Adrenal gland (tissue), 12 donors: ENCODE results near the gene GRP. TPM values are rescaled to one million over a fixed set of nuclear protein-coding genes. Genes with fewer than 3 reads are reported as not detected.

Source experiments
- DNase-seq, 7 donors: peaks; one replicate each; pipeline ENCODE4 v3.0.0-alpha.2; 2019 to 2020
- H3K27ac ChIP-seq, 5 donors: fragments of 200-600 bp; sonication (generic) in 4 of 5; 1 replicate in 3 of 5; 2 replicates in 2 of 5; pipeline versions ENCODE4 v1.5.1 to v1.8.0; 2016 to 2020; ENCODE audit warnings: mild to moderate bottlenecking in 1 of 5
- H3K27me3 ChIP-seq: fragments of 200-600 bp; 2 replicates; pipeline ENCODE4 v1.8.0; 2021
- H3K36me3 ChIP-seq, 2 donors: fragments of 200-600 bp; replicated peaks in 1 of 2; 1 replicate in 1 of 2; 2 replicates in 1 of 2; pipeline versions ENCODE4 v1.5.1 to v1.8.0; 2018 to 2022
- H3K4me1 ChIP-seq, 2 donors: fragments of 200-600 bp; replicated peaks in 1 of 2; 1 replicate in 1 of 2; 2 replicates in 1 of 2; pipeline versions ENCODE4 v1.5.1 to v1.8.0; 2018 to 2021
- H3K4me3 ChIP-seq, 4 donors: fragments of 200-600 bp; sonication (generic) in 3 of 4; one replicate each; pipeline ENCODE4 v1.5.1; 2016 to 2018
- H3K9me3 ChIP-seq, 3 donors: fragments of 200-600 bp; sonication (generic) in 1 of 3; replicated peaks in 1 of 3; 1 replicate in 2 of 3; 2 replicates in 1 of 3; pipeline versions ENCODE4 v1.5.1 to v1.8.0; 2016 to 2021
- CTCF ChIP-seq, 6 experiments: fragments of 450-650 bp in 4 of 6; fragments of 200-600 bp in 2 of 6; sonication (generic) in 1 of 6; IDR thresholded peaks; 1 replicate in 5 of 6; 2 replicates in 1 of 6; pipeline versions ENCODE4 v1.5.1 to v1.8.0; 2016 to 2021; ENCODE audit warnings: antibody characterized with exemption in 6 of 6, mild to moderate bottlenecking in 2 of 6, moderate library complexity in 1 of 6
- POLR2A ChIP-seq, 2 donors: fragments of 450-650 bp; IDR thresholded peaks; one replicate each; pipeline ENCODE4 v1.6.1; 2017; ENCODE audit warnings: antibody characterized with exemption in 2 of 2, mild to moderate bottlenecking in 2 of 2, moderate library complexity in 1 of 2
- WGBS, 4 donors: extraction: QIAGEN DNeasy Blood & Tissue Kit in 2 of 4; methylation state at CpG; one replicate each; pipeline versions ENCODE4 v1.1.5 to v1.1.7; 2013 to 2017; 5-methylcytosine and 5-hydroxymethylcytosine counted together
- intact Hi-C, 2 donors: fragments of 100-400 bp; cut with DNase I; formaldehyde crosslinking; loops; one replicate each; pipeline versions ENCODE4 v1.14.1 to v1.15.0; 2022 to 2023
- polyA plus RNA-seq, 3 donors: library from polyadenylated mRNA; stranded (reverse); fragments of 200-250 nt in 2 of 3; fragments of 350-450 nt in 1 of 3; fragmentation: Illumina TruSeq in 1 of 3; extraction: RNeasy Lipid Tissue Mini Kit (QIAGEN cat#74804) in 1 of 3; gene quantifications; one replicate each; pipeline ENCODE4 v1.2.3, GENCODE V29; 2013 to 2014
- total RNA-seq, 9 donors: library from RNA; depleted of rRNA in 4 of 9; stranded (reverse); fragments of >200 nt in 4 of 9; fragments of 120-200 nt in 1 of 9; fragmentation: NEBNext Ultra II Directional in 1 of 9; extraction: Animal tissue kit (Norgen Biotek cat#: 25700) in 1 of 9; gene quantifications; one replicate each; pipeline versions ENCODE4 v1.1.0 to v1.2.4, GENCODE V29; 2013 to 2023
- donor health status: healthy with polysubstance abuse.
- donor health status: Bipolar disorder and iron deficiency.
- donor health status: DM: yes; HTN: yes; CAD: no.
- donor health status: DM: no; HTN: no; CAD: no.
- donor health status: DM: no; HTN: no; CAD: no.
- donor health status: DM: yes; HTN: yes; CAD: no.

Gene GRP
- total and polyA plus RNA-seq, 12 donors = 0.20 to 1.2 (median 0.74) TPM; not detected in 9

GRCh38 chr18:59197636-59198035, 22.3 kb upstream of the GRP start:
- 54 to 79% (median 64%) methylated on average over 2 of the region's 2 CpGs for WGBS, 4 donors
- Histone ChIP-seq H3K27ac (no peak overlapping the region), H3K9me3 (no peaks in the 10 kb centered on the region), H3K4me1 (no peaks in the 10 kb centered on the region), H3K27me3 (no peaks in the 10 kb centered on the region), H3K4me3 (no peak overlapping the region), H3K36me3 (no peaks in the 10 kb centered on the region)
- intact Hi-C loops = no loop called here
- no peak for DNase-seq
- TF ChIP-seq CTCF (IDR thresholded peaks at IDR 0.05) (no peak), POLR2A (IDR thresholded peaks at IDR 0.05) (no peak)

GRCh38 chr18:59198215-59198614, 21.7 kb upstream of the GRP start:
- Histone ChIP-seq H3K27ac (no peak overlapping the region), H3K9me3 (no peaks in the 10 kb centered on the region), H3K36me3 (no peaks in the 10 kb centered on the region), H3K4me3 (no peak overlapping the region), H3K27me3 (no peaks in the 10 kb centered on the region), H3K4me1 (no peaks in the 10 kb centered on the region)
- DNase-seq = no peak
- 73 to 90% (median 84%) methylated on average over 6 of the region's 6 CpGs for WGBS, 4 donors
- intact Hi-C loops = no loop called here
- no peak for TF ChIP-seq CTCF (IDR thresholded peaks at IDR 0.05)
- TF ChIP-seq POLR2A (IDR thresholded peaks at IDR 0.05) = no peak

- H3K4me1 ChIP-seq = no peaks in the 10 kb centered on the region
- H3K27me3 ChIP-seq = no peaks in the 10 kb centered on the region
- TF ChIP-seq CTCF (IDR thresholded peaks at IDR 0.05) (no peak), POLR2A (IDR thresholded peaks at IDR 0.05) (no peak)
- DNase-seq = no peak
- intact Hi-C loops = no loop called here
- H3K4me3 ChIP-seq = no peak overlapping the region
- H3K27ac ChIP-seq = no peak overlapping the region
- no peaks in the 10 kb centered on the region for H3K9me3 ChIP-seq
- WGBS, 4 donors = 72 to 82% (median 77%) methylated on average over 3 of the region's 3 CpGs
- H3K36me3 ChIP-seq = no peaks in the 10 kb centered on the region
Observed at GRCh38 chr18:59200787-59201186, 19.2 kb upstream of the GRP start.

- Histone ChIP-seq H3K27me3 (no peaks in the 10 kb centered on the region), H3K4me1 (no peaks in the 10 kb centered on the region), H3K9me3 (no peaks in the 10 kb centered on the region), H3K36me3 (no peaks in the 10 kb centered on the region), H3K27ac (no peak overlapping the region), H3K4me3 (no peak overlapping the region)
- intact Hi-C loops = no loop called here
- no peak for TF ChIP-seq POLR2A (IDR thresholded peaks at IDR 0.05)
- no peak for TF ChIP-seq CTCF (IDR thresholded peaks at IDR 0.05)
- no peak for DNase-seq
Observed at GRCh38 chr18:59202258-59202820, 17.6 kb upstream of the GRP start.
